OCI-LY1 (cell line): ENCODE data around the gene TRPV4.

Experiments
- H2AFZ ChIP-seq: fragments of 200-600 bp; sonication (generic), shearing (Covaris generic); 2 replicates; pipeline ENCODE4 v1.6.0; 2014; ENCODE audit warnings: antibody characterized with exemption, mild to moderate bottlenecking, low read length
- H3F3A ChIP-seq: fragments of 200-600 bp; sonication (generic), shearing (Covaris generic); 2 replicates; pipeline ENCODE4 v1.6.0; 2014; ENCODE audit warnings: mild to moderate bottlenecking, antibody characterized with exemption, low read length, moderate library complexity; ENCODE audit not compliant: insufficient read depth
- H3K27ac ChIP-seq: fragments of 200-600 bp; sonication (generic); 2 replicates; pipeline ENCODE4 v1.5.1; 2014; ENCODE audit warnings: low read length, mixed run types, mild to moderate bottlenecking, low read depth; ENCODE audit not compliant: poor library complexity, severe bottlenecking
- H3K27me3 ChIP-seq: fragments of 200-600 bp; sonication (generic); 2 replicates; pipeline ENCODE4 v1.6.0; 2014; ENCODE audit warnings: antibody characterized with exemption, mild to moderate bottlenecking, low read length, moderate library complexity; ENCODE audit not compliant: insufficient read depth
- H3K36me3 ChIP-seq: fragments of 200-600 bp; sonication (generic); 2 replicates; pipeline ENCODE4 v1.6.1; 2014; ENCODE audit warnings: mild to moderate bottlenecking, antibody characterized with exemption, low read length, moderate library complexity, mixed read lengths; ENCODE audit not compliant: insufficient read depth
- H3K4me1 ChIP-seq: fragments of 200-600 bp; sonication (generic); 2 replicates; pipeline ENCODE4 v1.5.1; 2014; ENCODE audit warnings: mild to moderate bottlenecking, low read length, moderate library complexity; ENCODE audit not compliant: insufficient read depth, severe bottlenecking
- H3K4me2 ChIP-seq: fragments of 200-600 bp; sonication (generic), shearing (Covaris generic); 2 replicates; pipeline ENCODE4 v1.6.1; 2014; ENCODE audit warnings: low read length
- H3K4me3 ChIP-seq: fragments of 200-600 bp; sonication (generic); 2 replicates; pipeline ENCODE4 v1.5.1; 2014; ENCODE audit warnings: low read length, low read depth, mild to moderate bottlenecking, mixed read lengths; ENCODE audit not compliant: poor library complexity, severe bottlenecking
- H3K79me2 ChIP-seq: fragments of 200-600 bp; shearing (Covaris generic); 2 replicates; pipeline ENCODE4 v1.6.1; 2016; ENCODE audit warnings: mixed run types, low read length, mixed read lengths; ENCODE audit not compliant: insufficient read depth
- H3K9ac ChIP-seq: fragments of 200-600 bp; sonication (generic), shearing (Covaris generic); 2 replicates; pipeline ENCODE4 v1.6.1; 2014; ENCODE audit warnings: mild to moderate bottlenecking, low read length, mixed read lengths
- H3K9me2 ChIP-seq: fragments of 200-600 bp; sonication (generic), shearing (Covaris generic); 2 replicates; pipeline ENCODE4 v1.6.1; 2014; ENCODE audit warnings: low read depth, mild to moderate bottlenecking, low read length, mixed read lengths
- H3K9me3 ChIP-seq: fragments of 200-600 bp; shearing (Covaris generic); 2 replicates; pipeline ENCODE4 v1.6.1; 2014; ENCODE audit warnings: low read length, mixed read lengths
- H4K20me1 ChIP-seq: fragments of 200-600 bp; sonication (generic), shearing (Covaris generic); 2 replicates; pipeline ENCODE4 v1.6.0; 2016; ENCODE audit warnings: mild to moderate bottlenecking, low read length; ENCODE audit not compliant: insufficient read depth
- CTCF ChIP-seq: fragments of 200-600 bp; sonication (generic), shearing (Covaris generic); IDR thresholded peaks from 2 replicates; pipeline ENCODE4 v1.5.1; 2017; ENCODE audit warnings: mild to moderate bottlenecking, antibody characterized with exemption, low read length, moderate library complexity, mixed read lengths
- EZH2 ChIP-seq: fragments of 200-600 bp; sonication (generic), shearing (Covaris generic); IDR thresholded peaks from 2 replicates; pipeline ENCODE4 v1.8.0; 2017; ENCODE audit warnings: borderline replicate concordance, mixed run types, mild to moderate bottlenecking, antibody characterized with exemption, low read length, moderate library complexity, mixed read lengths

Gene TRPV4

GRCh38 chr12:109786799-109787198 is 46.4 kb downstream of the TRPV4 start:
- no peaks in the 10 kb centered on the region for H3K27me3 ChIP-seq
- no peaks in the 10 kb centered on the region for H3K36me3 ChIP-seq
- H3K4me2 ChIP-seq = no peak overlapping the region
- no peaks in the 10 kb centered on the region for H4K20me1 ChIP-seq
- no peak overlapping the region for H2AFZ ChIP-seq
- H3F3A ChIP-seq = no peaks in the 10 kb centered on the region
- no peaks in the 10 kb centered on the region for H3K79me2 ChIP-seq
- no peaks in the 10 kb centered on the region for H3K9me2 ChIP-seq
- H3K4me3 ChIP-seq = no peak overlapping the region
- no peaks in the 10 kb centered on the region for H3K4me1 ChIP-seq
- H3K27ac ChIP-seq = no peak overlapping the region
- no peak overlapping the region for H3K9ac ChIP-seq
- no peaks in the 10 kb centered on the region for H3K9me3 ChIP-seq
- TF ChIP-seq EZH2 = no peak
- TF ChIP-seq CTCF = no peak

- Histone ChIP-seq H3F3A (no peaks in the 10 kb centered on the region), H3K9ac (no peak overlapping the region), H3K4me2 (no peak overlapping the region), H3K27me3 (no peaks in the 10 kb centered on the region), H3K79me2 (no peaks in the 10 kb centered on the region), H3K4me1 (no peaks in the 10 kb centered on the region), H2AFZ (no peak overlapping the region), H3K36me3 (no peaks in the 10 kb centered on the region), H3K4me3 (no peak overlapping the region), H4K20me1 (no peaks in the 10 kb centered on the region), H3K27ac (no peak overlapping the region), H3K9me2 (no peaks in the 10 kb centered on the region), H3K9me3 (no peaks in the 10 kb centered on the region)
- TF ChIP-seq CTCF (no peak), EZH2 (no peak)
Observed at GRCh38 chr12:109785854-109786253, 47.3 kb downstream of the TRPV4 start.

- Histone ChIP-seq H3K9ac (no peak overlapping the region), H3K27me3 (no peaks in the 10 kb centered on the region), H3K36me3 (no peaks in the 10 kb centered on the region), H3K4me3 (no peak overlapping the region), H3K9me3 (no peaks in the 10 kb centered on the region), H4K20me1 (no peaks in the 10 kb centered on the region), H2AFZ (no peak overlapping the region), H3K79me2 (no peaks in the 10 kb centered on the region), H3K9me2 (no peaks in the 10 kb centered on the region), H3K4me1 (no peaks in the 10 kb centered on the region), H3F3A (no peaks in the 10 kb centered on the region), H3K27ac (no peak overlapping the region), H3K4me2 (no peak overlapping the region)
- TF ChIP-seq EZH2 (no peak), CTCF (no peak)
Observed at GRCh38 chr12:109783965-109784244, 49.3 kb downstream of the TRPV4 start.
